Neural crest cell (in vitro differentiated cells): ENCODE measurements around the gene TJP2. TPM values are rescaled to one million over a fixed set of nuclear protein-coding genes. Genes with fewer than 3 reads are reported as not detected.

ENCODE experiments used
- DNase-seq: peaks from one replicate; pipeline ENCODE4 v3.0.0; 2021; ENCODE audit warnings: low read depth, mixed read lengths, low spot score
- H3K27ac Mint-ChIP-seq: one replicate; pipeline ENCODE4 v1.8.0; 2021; ENCODE audit warnings: mild to moderate bottlenecking, mixed read lengths; ENCODE audit not compliant: unreplicated experiment
- H3K27me3 Mint-ChIP-seq: 2 replicates; pipeline ENCODE4 v1.8.0; 2021; ENCODE audit warnings: low read depth, mild to moderate bottlenecking, mixed read lengths
- H3K36me3 Mint-ChIP-seq: 2 replicates; pipeline ENCODE4 v1.8.0; 2021; ENCODE audit warnings: low read depth, mild to moderate bottlenecking, mixed read lengths
- H3K4me1 Mint-ChIP-seq: 2 replicates; pipeline ENCODE4 v1.8.0; 2021; ENCODE audit warnings: mixed read lengths
- H3K4me3 Mint-ChIP-seq: one replicate; pipeline ENCODE4 v1.8.0; 2021; ENCODE audit warnings: mild to moderate bottlenecking, mixed read lengths
- H3K9me3 Mint-ChIP-seq: 2 replicates; pipeline ENCODE4 v1.8.0; 2021; ENCODE audit warnings: mixed read lengths
- total RNA-seq: library from RNA; stranded (reverse); gene quantifications from 2 replicates; pipeline ENCODE4 v1.2.1, GENCODE V29; 2021
- TF ChIP-seq, protein P1 (sequence below): fragments of 200-600 bp; sonication (generic); conservative IDR thresholded peaks from 2 replicates; pipeline ENCODE4 v1.5.0; 2021; ENCODE audit warnings: antibody characterized with exemption, mild to moderate bottlenecking

Gene TJP2
- total RNA-seq, 1 donor from 2014 or later = 27.8 TPM

DNA sequence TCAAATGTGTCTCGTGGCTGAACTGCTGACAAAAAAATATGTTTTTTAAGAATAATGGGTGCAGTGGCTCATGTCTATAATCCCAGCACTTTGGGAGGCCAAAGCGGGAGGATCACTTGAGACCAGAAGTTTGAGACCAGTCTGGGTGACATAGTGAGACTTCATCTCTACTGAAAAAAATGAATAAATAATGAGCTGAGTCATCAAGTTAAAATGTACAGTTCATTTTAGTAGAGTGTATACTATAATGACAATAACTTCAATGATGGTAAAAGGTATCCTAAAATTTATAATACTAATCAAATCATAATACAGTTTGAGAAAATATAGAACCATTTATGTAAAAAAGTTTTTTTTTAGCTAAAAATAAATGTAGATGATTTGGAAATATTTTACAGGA, 37.9 kb upstream of the TJP2 start:
- Mint-ChIP-seq H3K4me3 (no peak overlapping the region), H3K4me1 (no peaks in the 10 kb centered on the region), H3K27me3 (no peaks in the 10 kb centered on the region), H3K27ac (no peak overlapping the region), H3K9me3 (no peaks in the 10 kb centered on the region), H3K36me3 (peaks cover 16% of the 10 kb centered on the region)
- TF ChIP-seq, protein P1, sequence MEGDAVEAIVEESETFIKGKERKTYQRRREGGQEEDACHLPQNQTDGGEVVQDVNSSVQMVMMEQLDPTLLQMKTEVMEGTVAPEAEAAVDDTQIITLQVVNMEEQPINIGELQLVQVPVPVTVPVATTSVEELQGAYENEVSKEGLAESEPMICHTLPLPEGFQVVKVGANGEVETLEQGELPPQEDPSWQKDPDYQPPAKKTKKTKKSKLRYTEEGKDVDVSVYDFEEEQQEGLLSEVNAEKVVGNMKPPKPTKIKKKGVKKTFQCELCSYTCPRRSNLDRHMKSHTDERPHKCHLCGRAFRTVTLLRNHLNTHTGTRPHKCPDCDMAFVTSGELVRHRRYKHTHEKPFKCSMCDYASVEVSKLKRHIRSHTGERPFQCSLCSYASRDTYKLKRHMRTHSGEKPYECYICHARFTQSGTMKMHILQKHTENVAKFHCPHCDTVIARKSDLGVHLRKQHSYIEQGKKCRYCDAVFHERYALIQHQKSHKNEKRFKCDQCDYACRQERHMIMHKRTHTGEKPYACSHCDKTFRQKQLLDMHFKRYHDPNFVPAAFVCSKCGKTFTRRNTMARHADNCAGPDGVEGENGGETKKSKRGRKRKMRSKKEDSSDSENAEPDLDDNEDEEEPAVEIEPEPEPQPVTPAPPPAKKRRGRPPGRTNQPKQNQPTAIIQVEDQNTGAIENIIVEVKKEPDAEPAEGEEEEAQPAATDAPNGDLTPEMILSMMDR = no peak
- no peak for DNase-seq

DNA sequence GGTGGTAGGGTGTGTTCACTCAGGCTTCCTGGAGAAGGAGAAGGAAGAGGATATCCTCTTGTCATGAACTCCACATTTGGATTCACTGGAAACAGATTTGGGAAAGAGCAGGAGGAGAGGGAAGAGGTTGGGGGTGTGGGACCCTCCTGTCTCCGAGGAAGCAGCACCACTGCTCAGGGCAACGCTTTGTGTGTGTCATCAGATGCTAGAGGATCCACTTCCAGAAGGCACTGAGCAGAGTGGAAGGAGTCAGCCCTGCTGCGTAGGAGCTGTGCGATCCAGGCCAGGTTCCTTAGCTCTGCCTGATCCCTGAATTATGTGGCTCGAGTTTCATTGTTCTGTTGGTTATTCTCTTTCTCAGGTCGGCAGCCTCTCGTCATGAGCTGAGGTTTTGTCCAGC, 37.3 kb upstream of the TJP2 start:
- H3K36me3 Mint-ChIP-seq = peaks cover 16% of the 10 kb centered on the region
- no peak overlapping the region for H3K4me3 Mint-ChIP-seq
- H3K27me3 Mint-ChIP-seq = no peaks in the 10 kb centered on the region
- H3K9me3 Mint-ChIP-seq = no peaks in the 10 kb centered on the region
- DNase-seq = no peak
- no peak overlapping the region for H3K27ac Mint-ChIP-seq
- TF ChIP-seq, protein P1 = no peak
- no peaks in the 10 kb centered on the region for H3K4me1 Mint-ChIP-seq

DNA sequence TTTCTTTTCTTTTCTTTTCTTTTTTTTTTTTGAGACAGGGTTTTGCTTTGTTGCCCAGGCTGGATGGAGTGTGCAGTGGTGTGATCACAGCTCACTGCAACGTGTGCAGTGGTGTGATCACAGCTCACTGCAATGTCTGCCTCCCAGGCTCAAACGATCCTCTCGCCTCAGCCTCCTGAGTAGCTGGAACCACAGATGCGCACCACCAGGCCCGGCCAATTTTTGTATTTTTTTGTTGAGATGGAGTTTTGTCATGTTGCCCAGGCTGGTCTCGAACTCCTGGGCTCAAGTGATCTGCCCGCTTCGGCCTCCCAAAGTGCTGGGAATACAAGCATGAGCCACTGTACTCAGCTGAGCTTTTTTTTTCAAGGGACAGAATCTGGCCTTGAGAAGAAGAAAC, 36.8 kb upstream of the TJP2 start:
- no peak for DNase-seq
- H3K27me3 Mint-ChIP-seq = no peaks in the 10 kb centered on the region
- peaks cover 16% of the 10 kb centered on the region for H3K36me3 Mint-ChIP-seq
- TF ChIP-seq, protein P1 = no peak
- H3K27ac Mint-ChIP-seq = no peak overlapping the region
- H3K4me3 Mint-ChIP-seq = no peak overlapping the region
- no peaks in the 10 kb centered on the region for H3K4me1 Mint-ChIP-seq
- H3K9me3 Mint-ChIP-seq = no peaks in the 10 kb centered on the region

DNA sequence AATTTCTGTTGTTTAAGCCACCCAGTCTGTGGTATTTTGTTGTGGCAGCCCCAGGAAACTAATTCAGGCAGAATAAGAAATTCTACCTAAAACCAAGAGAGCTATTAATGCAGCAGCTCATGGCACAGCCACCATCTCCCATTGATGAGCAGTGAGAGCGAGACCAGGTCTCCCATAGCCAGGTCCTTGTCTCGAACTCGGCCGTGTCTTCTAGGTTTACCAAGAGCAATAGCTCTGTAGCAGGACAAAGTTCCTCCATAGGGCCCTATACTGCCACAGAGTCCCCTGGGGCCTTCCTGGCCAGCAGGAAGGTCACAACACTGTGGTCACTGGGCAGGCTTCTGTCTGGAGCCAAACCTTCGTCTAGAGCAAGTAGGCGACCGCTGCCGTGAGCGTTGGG, 34.5 kb upstream of the TJP2 start:
- Mint-ChIP-seq H3K36me3 (peaks cover 12% of the 10 kb centered on the region), H3K27me3 (no peaks in the 10 kb centered on the region), H3K4me3 (no peak overlapping the region), H3K9me3 (no peaks in the 10 kb centered on the region), H3K4me1 (no peaks in the 10 kb centered on the region), H3K27ac (no peak overlapping the region)
- TF ChIP-seq, protein P1 = no peak
- no peak for DNase-seq

DNA sequence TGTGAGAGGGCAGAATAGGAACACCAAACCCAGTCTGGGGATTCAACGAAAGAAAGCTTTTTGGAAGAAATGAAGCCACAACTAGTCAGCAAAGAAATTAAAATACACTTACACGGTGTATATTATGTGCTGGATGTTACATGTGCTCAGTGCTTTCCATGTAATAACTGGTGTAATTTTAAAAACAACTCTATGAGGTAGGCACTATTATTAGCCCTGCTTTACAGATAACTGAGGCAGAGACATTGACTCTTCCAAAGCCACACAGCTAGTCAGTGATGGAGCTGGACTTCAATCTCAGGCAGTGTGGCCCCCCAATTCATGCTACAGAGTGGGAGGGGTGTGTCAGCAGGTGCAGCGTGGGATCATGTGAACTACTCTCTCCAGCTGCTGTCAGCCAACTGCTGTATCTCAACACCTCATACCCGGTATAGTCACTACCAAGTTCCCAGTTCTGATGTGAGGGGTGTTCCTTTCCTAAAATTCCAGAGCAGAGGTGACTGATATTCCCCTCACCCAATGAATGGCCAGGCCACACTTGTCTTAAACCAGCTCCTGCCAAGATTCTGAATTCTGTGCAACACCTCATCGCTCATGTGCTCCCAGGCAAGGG, 33.8 kb upstream of the TJP2 start:
- no peak for DNase-seq
- no peaks in the 10 kb centered on the region for H3K27me3 Mint-ChIP-seq
- no peaks in the 10 kb centered on the region for H3K4me1 Mint-ChIP-seq

More for the DNA sequence above, 33.8 kb upstream of the TJP2 start:
- H3K9me3 Mint-ChIP-seq = no peaks in the 10 kb centered on the region
- H3K27ac Mint-ChIP-seq = no peak overlapping the region
- TF ChIP-seq, protein P1 = no peak
- peaks cover 10% of the 10 kb centered on the region for H3K36me3 Mint-ChIP-seq
- no peak overlapping the region for H3K4me3 Mint-ChIP-seq
